Endometrial microvascular endothelial cells (primary cell): ENCODE data around the gene KIAA1549. TPM values are rescaled to one million over a fixed set of nuclear protein-coding genes. Genes with fewer than 3 reads are reported as not detected.

Experiments used
- in situ Hi-C: cut with HindIII; loops from 2 replicates; pipeline ENCODE4 v1.10.0; 2017; ENCODE audit warnings: low sequenced_read_pairs, low pct_unique_long_range_greater_than_20kb; ENCODE audit errors: inconsistent ontology term
- total RNA-seq: library from RNA; depleted of rRNA; stranded (reverse); fragments of >200 nt; gene quantifications from one replicate; pipeline ENCODE4 v1.2.3, GENCODE V29; 2015; ENCODE audit errors: inconsistent ontology term

The KIAA1549 gene
- total RNA-seq, 1 donor from 2014 or later: 4.9 TPM

DNA sequence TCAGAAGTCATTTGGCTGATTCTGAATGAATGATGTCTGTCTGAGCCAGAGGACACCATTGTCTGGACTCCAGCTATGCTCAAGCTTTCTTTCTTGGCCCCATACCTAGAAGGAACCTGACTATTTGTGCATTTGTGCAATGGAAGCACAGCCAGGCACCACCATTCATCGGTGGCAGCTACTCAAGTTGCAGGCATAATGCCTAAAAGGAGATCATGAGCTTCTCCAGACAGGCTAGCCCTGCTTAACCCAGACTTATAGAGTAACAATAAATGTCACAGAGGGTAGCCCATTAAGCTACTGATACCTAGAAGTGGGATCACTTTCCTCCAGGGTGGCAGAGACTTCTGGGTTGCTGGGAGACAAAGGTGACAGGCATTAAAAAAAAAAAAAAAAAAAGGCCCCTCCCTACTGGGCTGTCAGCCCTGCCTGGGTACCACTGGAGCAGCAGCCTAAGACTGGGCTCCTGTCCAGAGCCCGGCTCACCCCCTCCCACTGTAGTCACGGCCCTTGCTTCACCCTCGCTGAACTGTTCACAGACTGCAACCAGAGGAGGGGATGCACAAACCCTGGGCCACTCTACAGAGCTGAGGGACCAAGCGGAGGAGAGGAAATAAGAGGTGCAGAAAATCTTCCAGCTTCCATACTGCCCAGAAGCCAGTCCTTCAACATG, 107.8 kb downstream of the KIAA1549 start:
- in situ Hi-C loops: no loop called here

- in situ Hi-C loops: no loop called here
Observed at GRCh38 chr7:138872576-138872975, 108.6 kb downstream of the KIAA1549 start.

- in situ Hi-C loops: no loop called here
Observed at GRCh38 chr7:138871814-138872090, 109.4 kb downstream of the KIAA1549 start.

GRCh38 chr7:138871065-138871813, 110.0 kb downstream of the KIAA1549 start:
- in situ Hi-C loops: no loop called here

DNA sequence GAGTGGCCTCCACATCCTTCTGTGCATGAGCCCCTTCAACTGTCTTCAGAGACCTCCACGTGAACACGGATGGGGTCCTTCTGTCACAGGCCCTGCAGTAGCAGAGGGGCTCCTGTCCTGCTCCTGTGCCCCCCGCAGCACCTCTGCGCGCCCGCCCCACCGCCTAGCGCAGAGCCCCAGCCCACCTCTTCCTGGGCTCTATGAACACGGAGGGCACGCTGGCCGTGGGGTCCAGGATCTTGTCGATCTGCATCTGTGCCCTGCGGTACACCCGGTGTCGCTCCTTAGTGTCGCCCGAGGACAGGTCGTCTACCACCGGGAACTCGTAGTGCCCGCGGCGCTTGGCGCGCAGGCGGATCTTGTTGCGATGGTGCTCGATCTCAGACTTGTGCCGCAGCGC, 111.8 kb downstream of the KIAA1549 start:
- in situ Hi-C loops: no loop called here

DNA sequence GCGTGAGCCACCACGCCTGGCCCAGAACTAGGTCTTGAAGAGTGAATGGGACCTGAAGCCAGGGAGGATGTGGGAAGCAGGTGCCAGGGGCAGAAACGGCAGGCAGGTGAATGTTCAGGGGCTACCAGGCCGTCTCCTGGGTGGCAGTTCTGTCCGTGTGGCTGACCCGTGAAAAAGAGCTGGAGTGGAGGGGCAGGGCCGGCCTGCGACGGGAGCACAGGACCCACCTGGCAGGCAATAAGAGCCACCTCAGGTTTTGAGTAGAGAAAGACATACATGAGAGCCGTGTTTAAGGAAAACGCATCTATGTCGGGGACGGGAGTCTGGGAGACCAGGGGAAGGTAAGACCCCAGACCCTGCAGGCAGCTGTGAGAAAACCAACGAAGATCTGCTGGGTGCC, 112.5 kb downstream of the KIAA1549 start:
- in situ Hi-C loops: no loop called here

GRCh38 chr7:138867744-138868143, 113.4 kb downstream of the KIAA1549 start:
- in situ Hi-C loops: no loop called here

- in situ Hi-C loops: no loop called here
Observed at GRCh38 chr7:138866353-138866752, 114.8 kb downstream of the KIAA1549 start.

- in situ Hi-C loops: no loop called here
Observed at GRCh38 chr7:138865843-138866242, 115.3 kb downstream of the KIAA1549 start.

DNA sequence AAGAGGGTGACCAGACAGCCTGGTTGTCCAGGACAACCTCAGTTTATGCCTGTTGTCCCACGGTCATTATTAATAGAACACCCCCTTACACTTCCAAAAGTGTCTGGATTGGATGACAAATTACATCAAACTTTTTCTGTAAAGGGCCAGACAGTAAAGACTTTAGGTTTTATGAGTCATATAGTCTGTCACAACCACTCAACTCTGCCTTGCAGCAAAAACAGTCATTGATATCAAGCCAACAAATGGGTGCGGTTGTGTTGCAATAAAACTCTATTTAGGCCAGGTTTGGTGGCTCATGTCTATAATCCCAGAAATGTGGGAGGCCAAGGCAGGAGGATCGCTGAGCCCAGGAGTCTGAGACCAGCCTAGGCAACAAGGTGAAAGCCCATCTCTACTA, 116.5 kb downstream of the KIAA1549 start:
- in situ Hi-C loops: no loop called here

DNA sequence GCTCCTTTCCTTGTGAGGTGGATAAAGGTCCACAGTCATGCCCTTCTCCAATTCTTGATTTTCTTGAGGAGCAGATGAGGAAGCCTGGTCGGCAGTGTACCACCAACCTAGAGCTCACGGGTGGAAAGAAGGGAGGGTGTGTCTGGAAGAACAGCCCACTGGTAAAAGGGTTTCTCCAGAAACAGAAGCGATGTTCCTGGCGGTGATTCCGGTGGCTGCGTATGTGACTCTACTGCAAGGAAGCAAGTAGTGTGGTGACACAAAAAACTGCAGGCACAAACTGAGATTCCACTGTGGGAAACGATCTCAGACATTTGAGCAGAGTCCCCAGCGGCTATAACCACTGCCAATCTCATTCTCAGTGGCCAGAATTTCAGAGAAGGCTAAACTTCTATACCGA, 117.3 kb downstream of the KIAA1549 start:
- in situ Hi-C loops: no loop called here

DNA sequence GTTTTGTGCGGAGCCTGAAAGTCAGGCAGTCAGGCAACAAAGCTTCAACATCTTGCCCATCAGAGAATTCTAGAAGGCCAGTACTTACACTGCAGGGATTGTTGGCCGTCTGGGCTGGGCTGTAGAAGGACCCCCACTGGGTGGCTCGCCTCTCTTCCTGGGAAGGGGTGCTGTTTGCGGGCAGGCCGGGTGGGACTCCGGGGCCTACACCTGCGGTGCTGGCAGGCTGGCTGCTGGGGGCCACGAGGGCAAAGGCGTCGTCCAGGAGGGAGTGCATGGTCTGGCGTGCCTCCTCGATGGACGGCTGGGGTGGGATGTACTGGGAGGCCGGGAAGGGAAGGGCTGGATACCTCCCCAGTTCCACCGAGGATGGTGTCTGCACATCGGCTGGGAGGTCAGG, 120.1 kb downstream of the KIAA1549 start:
- in situ Hi-C loops: no loop called here

DNA sequence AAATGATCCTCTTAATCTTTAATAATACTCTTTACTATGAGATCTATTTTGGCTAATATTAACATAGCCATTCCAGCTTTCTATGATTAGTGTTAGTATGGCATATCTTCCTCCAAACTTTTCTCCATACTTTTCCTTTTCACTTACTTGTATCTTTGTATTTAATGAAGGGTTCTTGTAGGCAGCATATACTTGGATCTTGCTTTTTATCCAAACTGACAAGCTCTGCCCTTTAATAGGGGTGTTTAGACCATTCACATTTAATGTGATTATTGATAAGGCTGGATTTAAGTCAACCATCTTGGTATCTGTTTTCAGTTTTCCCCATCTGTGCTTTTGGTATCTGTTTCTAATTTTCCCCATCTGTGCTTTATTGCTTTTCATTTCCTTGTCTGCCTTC, 123.5 kb downstream of the KIAA1549 start:
- in situ Hi-C loops: no loop called here

GRCh38 chr7:138854115-138854645, 127.0 kb downstream of the KIAA1549 start:
- in situ Hi-C loops: no loop called here

GRCh38 chr7:138853448-138853847, 127.7 kb downstream of the KIAA1549 start:
- in situ Hi-C loops: no loop called here

GRCh38 chr7:138852469-138852868, 128.7 kb downstream of the KIAA1549 start:
- in situ Hi-C loops: no loop called here

DNA sequence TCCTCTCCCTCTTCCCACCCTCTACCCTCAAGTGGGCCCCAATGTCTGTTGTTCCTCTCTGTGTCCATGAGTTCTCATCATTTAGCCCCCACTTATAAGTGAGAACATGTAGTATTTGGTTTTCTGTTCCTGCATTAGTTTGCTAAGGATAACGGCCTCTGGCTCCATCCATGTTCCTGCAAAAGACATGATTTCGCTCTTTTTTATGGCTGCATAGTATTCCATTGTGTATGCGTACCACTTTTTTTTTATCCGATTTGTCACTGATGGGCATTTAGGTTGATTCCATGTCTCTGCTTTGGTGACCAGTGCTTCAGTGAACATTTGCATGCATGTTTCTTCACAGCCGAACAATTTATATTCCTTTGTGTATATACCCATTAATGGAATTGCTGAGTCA, 131.5 kb downstream of the KIAA1549 start:
- in situ Hi-C loops: no loop called here

- in situ Hi-C loops: no loop called here
Observed at GRCh38 chr7:138848056-138848980, 132.9 kb downstream of the KIAA1549 start.

GRCh38 chr7:138845711-138846110, 135.5 kb downstream of the KIAA1549 start:
- in situ Hi-C loops: no loop called here
